Endodermal cell (in vitro differentiated cells): Measurements from ENCODE around the gene ARFGEF2. TPM values are rescaled to one million over a fixed set of nuclear protein-coding genes. Genes with fewer than 3 reads are reported as not detected.

ENCODE experiments used
- DNase-seq: peaks from one replicate; pipeline ENCODE4 v3.0.0-alpha.2; 2017
- H3K27ac ChIP-seq: 2 replicates; pipeline ENCODE4 v1.5.1; 2013; ENCODE audit warnings: mild to moderate bottlenecking, low read depth, low read length, moderate library complexity
- H3K27me3 ChIP-seq: 2 replicates; pipeline ENCODE4 v1.6.1; 2013; ENCODE audit warnings: mild to moderate bottlenecking, low read length, moderate library complexity; ENCODE audit not compliant: insufficient read depth, control insufficient read depth, poor library complexity, severe bottlenecking
- H3K36me3 ChIP-seq: 2 replicates; pipeline ENCODE4 v1.7.0; 2013; ENCODE audit warnings: mild to moderate bottlenecking, low read length, moderate library complexity; ENCODE audit not compliant: control insufficient read depth, insufficient read depth
- H3K4me1 ChIP-seq: one replicate; pipeline ENCODE4 v1.7.0; 2013; ENCODE audit warnings: low read length; ENCODE audit not compliant: control insufficient read depth, insufficient read depth
- H3K4me3 ChIP-seq: 2 replicates; pipeline ENCODE4 v1.5.1; 2013; ENCODE audit warnings: mild to moderate bottlenecking, low read length, moderate library complexity
- H3K9ac ChIP-seq: 2 replicates; pipeline ENCODE4 v1.6.1; 2013; ENCODE audit warnings: mild to moderate bottlenecking, low read length, moderate library complexity; ENCODE audit not compliant: poor library complexity, severe bottlenecking; ENCODE audit errors: extremely low read depth
- H3K9me3 ChIP-seq: 2 replicates; pipeline ENCODE4 v1.6.1; 2013; ENCODE audit warnings: mild to moderate bottlenecking, low read length, moderate library complexity; ENCODE audit not compliant: control insufficient read depth
- H3K27ac Mint-ChIP-seq: 2 replicates; pipeline ENCODE4 v1.8.0; 2020; ENCODE audit warnings: mixed read lengths
- H3K27me3 Mint-ChIP-seq: 2 replicates; pipeline ENCODE4 v1.8.0; 2021; ENCODE audit warnings: mild to moderate bottlenecking, mixed read lengths; ENCODE audit not compliant: insufficient read depth
- H3K36me3 Mint-ChIP-seq: 2 replicates; pipeline ENCODE4 v1.8.0; 2020; ENCODE audit warnings: low read depth, mixed read lengths
- H3K4me1 Mint-ChIP-seq: 2 replicates; pipeline ENCODE4 v1.8.0; 2020; ENCODE audit warnings: mixed read lengths
- H3K4me3 Mint-ChIP-seq: 2 replicates; pipeline ENCODE4 v1.8.0; 2020; ENCODE audit warnings: mild to moderate bottlenecking, moderate library complexity, mixed read lengths
- H3K9me3 Mint-ChIP-seq: 2 replicates; pipeline ENCODE4 v1.8.0; 2020; ENCODE audit warnings: mild to moderate bottlenecking, mixed read lengths
- WGBS, 2 experiments: methylation state at CpG; one replicate each; pipeline versions ENCODE4 v1.1.5 to v1.1.7; 2013; ENCODE audit warnings: missing lambda C conversion rate in 2 of 2, mixed read lengths in 1 of 2; ENCODE audit not compliant: insufficient coverage in 1 of 2, insufficient read length in 1 of 2; 5-methylcytosine and 5-hydroxymethylcytosine counted together
- total RNA-seq, 2 donors: library from RNA; stranded (reverse); fragmentation: NEBNext Ultra II Directional in 1 of 2; extraction: Animal tissue kit (Norgen Biotek cat#: 25700) in 1 of 2; gene quantifications; 2 replicates in 1 of 2; 3 replicates in 1 of 2; pipeline ENCODE4 v1.2.1, GENCODE V29; 2021
- TF ChIP-seq, protein P1 (sequence below): fragments of 200-600 bp; sonication (generic); conservative IDR thresholded peaks from 2 replicates; pipeline ENCODE4 v1.5.0; 2021; ENCODE audit warnings: antibody characterized with exemption, mild to moderate bottlenecking

Gene ARFGEF2
- total RNA-seq, 2 donors from 2014 or later, result 23.6 to 29.4 TPM

DNA sequence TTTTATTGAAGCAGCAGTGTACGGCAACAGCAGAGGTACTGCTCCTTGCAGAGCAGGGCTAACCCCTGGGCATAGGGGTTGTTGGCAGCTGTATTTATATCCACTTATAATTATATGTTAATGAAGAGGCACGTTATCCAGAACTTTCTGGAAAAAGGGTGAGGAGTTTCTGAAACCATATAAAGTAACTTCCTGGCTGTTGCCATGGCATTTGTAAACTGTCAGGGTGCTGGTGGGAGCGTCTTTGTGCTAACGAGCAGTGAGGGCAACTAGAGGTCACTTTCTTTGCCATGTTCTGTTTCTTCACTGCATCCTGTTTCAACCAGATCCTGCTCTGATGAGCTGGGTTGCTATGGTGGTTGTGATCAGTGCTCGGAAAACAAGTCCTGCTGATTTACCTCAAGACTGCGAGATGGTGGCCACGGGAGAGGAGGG lies 11.1 kb upstream of the ARFGEF2 start:
- H3K4me1 Mint-ChIP-seq, result no peaks in the 10 kb centered on the region
- peaks cover 24% of the 10 kb centered on the region for H3K9me3 Mint-ChIP-seq
- TF ChIP-seq, protein P1, sequence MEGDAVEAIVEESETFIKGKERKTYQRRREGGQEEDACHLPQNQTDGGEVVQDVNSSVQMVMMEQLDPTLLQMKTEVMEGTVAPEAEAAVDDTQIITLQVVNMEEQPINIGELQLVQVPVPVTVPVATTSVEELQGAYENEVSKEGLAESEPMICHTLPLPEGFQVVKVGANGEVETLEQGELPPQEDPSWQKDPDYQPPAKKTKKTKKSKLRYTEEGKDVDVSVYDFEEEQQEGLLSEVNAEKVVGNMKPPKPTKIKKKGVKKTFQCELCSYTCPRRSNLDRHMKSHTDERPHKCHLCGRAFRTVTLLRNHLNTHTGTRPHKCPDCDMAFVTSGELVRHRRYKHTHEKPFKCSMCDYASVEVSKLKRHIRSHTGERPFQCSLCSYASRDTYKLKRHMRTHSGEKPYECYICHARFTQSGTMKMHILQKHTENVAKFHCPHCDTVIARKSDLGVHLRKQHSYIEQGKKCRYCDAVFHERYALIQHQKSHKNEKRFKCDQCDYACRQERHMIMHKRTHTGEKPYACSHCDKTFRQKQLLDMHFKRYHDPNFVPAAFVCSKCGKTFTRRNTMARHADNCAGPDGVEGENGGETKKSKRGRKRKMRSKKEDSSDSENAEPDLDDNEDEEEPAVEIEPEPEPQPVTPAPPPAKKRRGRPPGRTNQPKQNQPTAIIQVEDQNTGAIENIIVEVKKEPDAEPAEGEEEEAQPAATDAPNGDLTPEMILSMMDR, result no peak
- no peak overlapping the region for H3K4me3 Mint-ChIP-seq
- Histone ChIP-seq H3K4me1 (no peaks in the 10 kb centered on the region), H3K4me3 (no peak overlapping the region), H3K9ac (no peak overlapping the region), H3K9me3 (peaks cover 26% of the 10 kb centered on the region), H3K36me3 (no peaks in the 10 kb centered on the region), H3K27ac (no peak overlapping the region), H3K27me3 (no peaks in the 10 kb centered on the region)
- H3K27ac Mint-ChIP-seq, result no peak overlapping the region
- H3K27me3 Mint-ChIP-seq, result peaks cover 47% of the 10 kb centered on the region
- no peak for DNase-seq
- WGBS, 2 experiments, result 83 to 91% methylated on average over 4 to 7 of the region's 7 CpGs
- H3K36me3 Mint-ChIP-seq, result no peaks in the 10 kb centered on the region

DNA sequence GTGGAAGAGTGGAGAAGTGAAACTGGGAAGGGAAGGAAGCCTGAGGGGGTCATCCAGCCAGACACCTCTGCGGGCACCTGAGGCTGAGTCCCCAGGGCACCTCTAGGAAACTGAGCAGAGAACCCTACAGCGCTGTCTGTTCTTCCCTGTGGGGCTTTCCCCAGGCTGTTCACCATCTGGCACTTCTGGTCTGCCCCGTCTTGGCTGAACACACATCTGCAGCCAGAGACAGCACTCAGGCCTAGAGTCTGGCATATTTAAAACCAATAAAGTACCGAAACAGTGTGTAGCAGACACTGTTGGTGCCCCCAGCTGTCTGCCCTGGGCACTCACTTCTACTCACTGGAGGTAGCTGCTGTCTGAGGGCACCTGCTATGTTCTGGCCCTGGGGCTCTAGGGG lies 9.4 kb upstream of the ARFGEF2 start:
- WGBS, 2 experiments, result 94 to 95% methylated on average over 3 to 4 of the region's 4 CpGs
- Histone ChIP-seq H3K4me3 (no peak overlapping the region), H3K36me3 (no peaks in the 10 kb centered on the region), H3K27me3 (no peaks in the 10 kb centered on the region), H3K9ac (no peak overlapping the region), H3K4me1 (no peaks in the 10 kb centered on the region), H3K9me3 (peaks cover 33% of the 10 kb centered on the region), H3K27ac (no peak overlapping the region)
- no peak for DNase-seq
- H3K9me3 Mint-ChIP-seq, result peaks cover 28% of the 10 kb centered on the region
- H3K4me3 Mint-ChIP-seq, result no peak overlapping the region
- H3K27me3 Mint-ChIP-seq, result peaks cover 44% of the 10 kb centered on the region
- TF ChIP-seq, protein P1, result no peak
- H3K27ac Mint-ChIP-seq, result no peak overlapping the region
- H3K36me3 Mint-ChIP-seq, result no peaks in the 10 kb centered on the region
- H3K4me1 Mint-ChIP-seq, result peaks cover 4% of the 10 kb centered on the region

DNA sequence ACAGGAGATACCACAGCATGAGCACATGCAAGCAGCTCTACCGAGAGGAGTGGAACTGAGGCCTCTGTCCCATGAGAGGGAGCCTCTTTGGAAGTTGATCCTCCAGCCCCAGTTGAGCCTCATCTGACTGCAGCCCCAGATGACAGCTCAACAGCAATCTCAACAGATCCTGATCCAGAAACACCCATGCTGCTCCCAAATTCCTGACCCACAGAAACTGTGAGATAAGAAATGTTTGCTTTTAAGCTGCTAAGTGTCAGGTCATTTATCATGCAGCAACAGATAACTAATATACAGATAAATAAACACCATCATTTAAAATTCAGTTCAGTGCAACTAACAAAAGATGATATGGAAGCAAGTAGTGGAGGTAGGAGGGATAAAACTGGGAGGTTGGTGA lies 4.8 kb upstream of the ARFGEF2 start:
- no peak overlapping the region for H3K4me3 Mint-ChIP-seq
- WGBS, 2 experiments, result 88 to 100% methylated on average over 1 of the region's 1 CpG

More for the DNA sequence above, 4.8 kb upstream of the ARFGEF2 start:
- no peak for DNase-seq
- Histone ChIP-seq H3K9me3 (peaks cover 7% of the 10 kb centered on the region), H3K27me3 (no peaks in the 10 kb centered on the region), H3K4me1 (peaks cover 3% of the 10 kb centered on the region), H3K27ac (no peak overlapping the region), H3K9ac (no peak overlapping the region), H3K4me3 (no peak overlapping the region), H3K36me3 (no peaks in the 10 kb centered on the region)
- H3K36me3 Mint-ChIP-seq, result no peaks in the 10 kb centered on the region
- H3K27me3 Mint-ChIP-seq, result peaks cover 12% of the 10 kb centered on the region
- H3K9me3 Mint-ChIP-seq, result peaks cover 3% of the 10 kb centered on the region
- no peak overlapping the region for H3K27ac Mint-ChIP-seq
- peaks cover 12% of the 10 kb centered on the region for H3K4me1 Mint-ChIP-seq
- TF ChIP-seq, protein P1, result no peak
